MCF 10A (cell line): Measurements from ENCODE around the gene DEDD. TPM values are rescaled to one million over a fixed set of nuclear protein-coding genes. Genes with fewer than 3 reads are reported as not detected.

ENCODE experiments used
- BruUV-seq: library from RNA; stranded (reverse); fragments of 400-500 nt; replicated peaks from 2 replicates; lab custom pipeline; 2021; lab: Mats Ljungman, UMichigan
- CTCF ChIA-PET: fragments of 300-600 bp; sonication (Branson Sonifier 250); formaldehyde crosslinking; extraction: SDS; loops from one replicate; lab custom pipeline; 2021; ENCODE audit warnings: antibody characterized with exemption, inconsistent platforms; lab: Yijun Ruan, JAX
- POLR2A ChIA-PET: fragments of 300-600, 350-650 bp; sonication (Branson Sonifier 250); formaldehyde crosslinking; extraction: SDS; loops from one replicate; lab custom pipeline; 2020; ENCODE audit warnings: antibody characterized with exemption, inconsistent platforms; lab: Yijun Ruan, JAX
- DNase-seq: peaks from one replicate; pipeline ENCODE4 v3.0.0-alpha.2; 2018; ENCODE audit not compliant: unreplicated experiment
- H3K27ac Mint-ChIP-seq: one replicate; pipeline ENCODE4 v1.8.0; 2022; ENCODE audit warnings: mild to moderate bottlenecking, low read depth, mixed read lengths; ENCODE audit not compliant: unreplicated experiment
- H3K27me3 Mint-ChIP-seq: one replicate; pipeline ENCODE4 v1.8.0; 2022; ENCODE audit warnings: mixed read lengths; ENCODE audit not compliant: insufficient read depth, unreplicated experiment
- H3K36me3 Mint-ChIP-seq: one replicate; pipeline ENCODE4 v1.8.0; 2022; ENCODE audit warnings: mild to moderate bottlenecking, moderate library complexity, mixed read lengths; ENCODE audit not compliant: insufficient read depth, unreplicated experiment
- H3K4me1 Mint-ChIP-seq: one replicate; pipeline ENCODE4 v1.8.0; 2022; ENCODE audit warnings: mixed read lengths; ENCODE audit not compliant: insufficient read depth, unreplicated experiment
- H3K4me3 Mint-ChIP-seq: one replicate; pipeline ENCODE4 v1.8.0; 2022; ENCODE audit warnings: mild to moderate bottlenecking, moderate library complexity, mixed read lengths; ENCODE audit not compliant: unreplicated experiment
- H3K9me3 Mint-ChIP-seq: one replicate; pipeline ENCODE4 v1.8.0; 2022; ENCODE audit warnings: mixed read lengths; ENCODE audit not compliant: unreplicated experiment
- intact Hi-C: fragments of 100-400 bp; cut with micrococcal nuclease; formaldehyde crosslinking; loops from 2 replicates; pipeline ENCODE4 v1.14.1; 2022
- total RNA-seq: library from RNA; stranded (reverse); gene quantifications from 2 replicates; pipeline ENCODE4 v1.2.3, GENCODE V29; 2022
- TF ChIP-seq, protein P1 (sequence below): fragments of 200-600 bp; IDR thresholded peaks from one replicate; pipeline ENCODE4 v1.8.0; 2022; ENCODE audit warnings: antibody characterized with exemption, mild to moderate bottlenecking; ENCODE audit not compliant: unreplicated experiment

Gene DEDD
- total RNA-seq, 1 experiment from 2014 or later = 73.6 TPM

DNA sequence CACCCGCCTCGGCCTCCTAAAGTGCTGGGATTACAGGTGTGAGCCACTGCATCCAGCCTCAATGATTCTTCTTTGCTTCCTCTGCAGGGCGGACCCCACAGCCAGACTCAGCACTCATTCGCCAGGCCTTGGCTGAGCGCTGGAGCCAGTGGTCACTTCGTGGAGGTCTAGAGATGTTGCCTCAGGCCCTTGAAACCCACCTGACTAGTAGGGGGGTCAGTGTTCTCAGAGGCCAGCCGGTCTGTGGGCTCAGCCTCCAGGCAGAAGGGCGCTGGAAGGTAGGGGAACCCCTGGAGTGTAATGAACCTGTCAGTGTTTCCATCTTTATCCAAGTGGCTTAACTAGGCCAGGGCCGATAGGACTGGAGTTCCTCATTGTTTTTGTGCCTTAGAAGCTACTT lies 36.4 kb upstream of the DEDD start:
- Mint-ChIP-seq H3K4me3 (peak overlapping the region; percentile 98), H3K27ac (peak overlapping the region; percentile 100), H3K27me3 (no peaks in the 10 kb centered on the region), H3K9me3 (no peaks in the 10 kb centered on the region), H3K4me1 (peaks cover 45% of the 10 kb centered on the region), H3K36me3 (peaks cover 77% of the 10 kb centered on the region)
- TF ChIP-seq, protein P1, sequence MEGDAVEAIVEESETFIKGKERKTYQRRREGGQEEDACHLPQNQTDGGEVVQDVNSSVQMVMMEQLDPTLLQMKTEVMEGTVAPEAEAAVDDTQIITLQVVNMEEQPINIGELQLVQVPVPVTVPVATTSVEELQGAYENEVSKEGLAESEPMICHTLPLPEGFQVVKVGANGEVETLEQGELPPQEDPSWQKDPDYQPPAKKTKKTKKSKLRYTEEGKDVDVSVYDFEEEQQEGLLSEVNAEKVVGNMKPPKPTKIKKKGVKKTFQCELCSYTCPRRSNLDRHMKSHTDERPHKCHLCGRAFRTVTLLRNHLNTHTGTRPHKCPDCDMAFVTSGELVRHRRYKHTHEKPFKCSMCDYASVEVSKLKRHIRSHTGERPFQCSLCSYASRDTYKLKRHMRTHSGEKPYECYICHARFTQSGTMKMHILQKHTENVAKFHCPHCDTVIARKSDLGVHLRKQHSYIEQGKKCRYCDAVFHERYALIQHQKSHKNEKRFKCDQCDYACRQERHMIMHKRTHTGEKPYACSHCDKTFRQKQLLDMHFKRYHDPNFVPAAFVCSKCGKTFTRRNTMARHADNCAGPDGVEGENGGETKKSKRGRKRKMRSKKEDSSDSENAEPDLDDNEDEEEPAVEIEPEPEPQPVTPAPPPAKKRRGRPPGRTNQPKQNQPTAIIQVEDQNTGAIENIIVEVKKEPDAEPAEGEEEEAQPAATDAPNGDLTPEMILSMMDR = no peak
- intact Hi-C loops = no loop called here
- BruUV-seq = no TSS peak
- ChIA-PET POLR2A (interaction anchor here (1.3 to 5.5 kb wide), 6 partner anchors 7 to 148 kb away, joined by 3 to 101 read pairs (median 14); partner anchors contain the start of genes B4GALT3, F11R, NIT1 and PFDN2), CTCF (interaction anchor here (0.6 to 4.9 kb wide), 12 partner anchors 8 to 339 kb away, joined by 3 to 33 read pairs (median 3); partner anchors contain the start of genes B4GALT3 and NDUFS2)
- no peak for DNase-seq

DNA sequence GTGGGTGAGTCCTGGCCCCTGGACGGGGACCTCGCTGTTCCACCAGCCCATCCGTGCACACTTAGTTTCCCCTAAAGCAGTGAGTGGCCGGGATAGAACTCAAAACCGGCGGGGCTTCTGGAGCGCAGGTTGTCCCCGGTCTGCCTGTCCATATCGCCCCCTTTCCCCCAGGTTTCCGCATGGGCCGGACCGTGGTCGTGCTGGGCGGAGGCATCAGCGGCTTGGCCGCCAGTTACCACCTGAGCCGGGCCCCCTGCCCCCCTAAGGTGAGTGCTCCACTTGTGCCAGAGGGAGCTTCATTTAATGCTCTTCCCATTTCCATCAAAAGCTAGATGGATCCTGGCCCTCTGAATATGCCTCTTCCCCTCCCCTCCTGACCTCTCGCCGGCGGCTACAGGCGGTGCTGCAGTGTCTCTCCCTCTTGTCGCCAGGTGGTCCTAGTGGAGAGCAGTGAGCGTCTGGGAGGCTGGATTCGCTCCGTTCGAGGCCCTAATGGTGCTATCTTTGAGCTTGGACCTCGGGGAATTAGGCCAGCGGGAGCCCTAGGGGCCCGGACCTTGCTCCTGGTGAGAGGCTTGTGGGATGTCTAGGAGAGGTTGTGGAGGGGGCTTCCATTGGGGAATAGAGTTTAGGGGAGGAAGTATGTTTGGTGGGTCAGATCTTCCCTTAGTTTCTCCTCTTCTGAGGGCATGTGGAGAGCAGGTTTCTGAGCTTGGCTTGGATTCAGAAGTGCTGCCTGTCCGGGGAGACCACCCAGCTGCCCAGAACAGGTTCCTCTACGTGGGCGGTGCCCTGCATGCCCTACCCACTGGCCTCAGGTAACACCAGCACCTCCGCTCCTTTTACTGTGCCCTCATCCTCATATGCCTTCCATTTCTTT lies 34.4 kb upstream of the DEDD start:
- intact Hi-C loops = loop anchor here (1.0 to 2.0 kb wide), 3 partner anchors 10 to 48 kb away; partner anchors contain the start of genes B4GALT3, NDUFS2, NIT1 and PFDN2
- H3K4me3 Mint-ChIP-seq = peak overlapping the region; percentile 98
- POLR2A ChIA-PET = interaction anchor here (0.6 to 5.5 kb wide), 20 partner anchors 9 to 233 kb away, joined by 3 to 101 read pairs (median 6); partner anchors contain the start of genes B4GALT3, DEDD, F11R and NDUFS2
- H3K27ac Mint-ChIP-seq = peak overlapping the region; percentile 100
- H3K4me1 Mint-ChIP-seq = peaks cover 43% of the 10 kb centered on the region
- no peaks in the 10 kb centered on the region for H3K9me3 Mint-ChIP-seq
- H3K27me3 Mint-ChIP-seq = no peaks in the 10 kb centered on the region
- H3K36me3 Mint-ChIP-seq = peaks cover 73% of the 10 kb centered on the region
- TSS peak; percentile 37 for BruUV-seq
- DNase-seq = peak; percentile 33
- TF ChIP-seq, protein P1 = no peak
- CTCF ChIA-PET = interaction anchor here (0.6 to 4.9 kb wide), 28 partner anchors 10 to 1252 kb away, joined by 3 to 56 read pairs (median 4); partner anchors contain the start of genes ADAMTS4, APOA2, B4GALT3 and NDUFS2

DNA sequence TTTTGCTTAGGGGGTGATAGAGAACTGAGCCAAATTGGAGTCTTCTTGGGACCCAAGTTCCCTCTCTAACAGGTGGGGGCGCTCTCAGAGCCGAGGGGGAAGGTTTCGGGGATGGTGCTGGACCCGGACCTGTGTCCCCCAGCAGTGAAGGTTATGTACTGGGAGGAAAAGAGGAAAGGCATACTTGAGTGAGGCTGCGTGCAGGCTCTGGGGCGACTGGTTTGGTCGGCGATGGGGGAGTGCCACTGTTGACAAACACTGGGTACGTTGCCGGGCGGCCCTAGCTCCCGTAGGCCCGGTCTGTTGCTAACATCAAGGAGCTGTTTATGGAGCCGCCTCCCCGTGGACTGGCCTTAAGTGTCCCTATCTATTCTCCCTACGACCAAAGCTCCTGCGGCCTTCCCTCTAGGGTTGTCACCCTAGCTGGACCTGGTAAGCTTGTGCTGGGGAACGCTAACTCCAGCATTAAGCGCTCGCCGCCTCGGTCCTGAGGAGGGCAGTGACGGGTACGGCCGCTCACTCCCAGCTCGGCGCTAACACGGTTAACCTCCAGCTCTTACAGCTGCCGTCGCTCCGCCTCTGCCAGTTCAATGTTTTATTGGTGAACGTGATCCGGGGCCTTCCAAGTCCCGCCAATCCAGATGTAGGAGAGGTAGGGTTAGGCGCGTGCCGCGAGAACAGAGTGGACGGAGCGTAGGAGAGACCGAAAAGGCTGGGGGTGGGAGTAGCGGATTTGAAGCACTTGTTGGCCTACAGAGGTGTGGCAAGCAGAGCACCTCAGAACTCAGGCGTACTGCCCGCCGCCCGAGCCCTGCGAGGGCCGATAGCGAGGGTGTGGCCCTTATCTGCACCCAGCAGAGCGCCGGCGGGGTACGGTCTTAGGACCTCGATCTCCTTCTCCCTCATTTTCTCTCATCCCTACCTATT lies 33.5 kb upstream of the DEDD start, which contains the start of gene PPOX:
Gene PPOX (plus strand): TSS at position 685 of the 927 bp plus-strand sequence. CDS start 422 bp downstream, outside the sequence.
- no peaks in the 10 kb centered on the region for H3K27me3 Mint-ChIP-seq

More for the DNA sequence above, 33.5 kb upstream of the DEDD start, which contains the start of gene PPOX:
- ChIA-PET CTCF (interaction anchor here (0.6 to 4.9 kb wide), 40 partner anchors 9 to 1373 kb away, joined by 3 to 56 read pairs (median 4); partner anchors contain the start of genes ADAMTS4, APOA2, B4GALT3 and NDUFS2), POLR2A (interaction anchor here (0.6 to 5.5 kb wide), 30 partner anchors 9 to 225 kb away, joined by 3 to 101 read pairs (median 6); partner anchors contain the start of genes B4GALT3, DEDD, F11R and NDUFS2)
- peaks cover 65% of the 10 kb centered on the region for H3K36me3 Mint-ChIP-seq
- DNase-seq = peak; percentile 100
- peaks cover 47% of the 10 kb centered on the region for H3K4me1 Mint-ChIP-seq
- TF ChIP-seq, protein P1 = peak; percentile 36
- intact Hi-C loops = loop anchor here (1.0 to 2.0 kb wide), 3 partner anchors 11 to 47 kb away; partner anchors contain the start of genes B4GALT3, NDUFS2, NIT1 and PFDN2
- peak within 1 kb of the TSS; percentile 100 for H3K27ac Mint-ChIP-seq
- peak within 1 kb of the TSS; percentile 98 for H3K4me3 Mint-ChIP-seq
- no peaks in the 10 kb centered on the region for H3K9me3 Mint-ChIP-seq
- BruUV-seq = TSS peak; percentile 93
